ENCODE measurements around the gene TOPORS.

Gene TOPORS

GRCh38 chr9:32501868-32502267, 50.5 kb downstream of the TOPORS start:
- no peak for DNase-seq

GRCh38 chr9:32500768-32501167, 51.6 kb downstream of the TOPORS start:
- peak; percentile 58 for DNase-seq

GRCh38 chr9:32497921-32498320, 54.5 kb downstream of the TOPORS start:
- no peak for DNase-seq

- no peak for DNase-seq
Observed at GRCh38 chr9:32490601-32491000, 61.8 kb downstream of the TOPORS start.
